HT-29 (cell line): ENCODE results near the gene HIPK4. TPM values are rescaled to one million over a fixed set of nuclear protein-coding genes. Genes with fewer than 3 reads are reported as not detected.
"Not testable (repeated sequence)": the region's sequence is repeated elsewhere in the genome, so short reads cannot be mapped to it uniquely, and the experiment has no call there.

ENCODE experiments used
- DNase-seq: peaks from one replicate; pipeline ENCODE4 v3.0.0-alpha.2; 2015; ENCODE audit warnings: low spot score
- total RNA-seq: library from RNA; depleted of rRNA; stranded (reverse); fragments of >200 nt; shearing (Covaris generic); gene quantifications from 2 replicates; pipeline ENCODE4 v1.2.3, GENCODE V29; 2014

HIPK4 gene
- total RNA-seq, 1 experiment from 2014 or later, result not detected

GRCh38 chr19:40417643-40417981 is 27.6 kb upstream of the HIPK4 start:
- no peak for DNase-seq

GRCh38 chr19:40416918-40417642 is 27.1 kb upstream of the HIPK4 start:
- DNase-seq, result peak; percentile 56

GRCh38 chr19:40415768-40416167 is 25.8 kb upstream of the HIPK4 start:
- DNase-seq, result no peak

GRCh38 chr19:40414542-40415535 is 24.9 kb upstream of the HIPK4 start:
- DNase-seq, result no peak

DNA sequence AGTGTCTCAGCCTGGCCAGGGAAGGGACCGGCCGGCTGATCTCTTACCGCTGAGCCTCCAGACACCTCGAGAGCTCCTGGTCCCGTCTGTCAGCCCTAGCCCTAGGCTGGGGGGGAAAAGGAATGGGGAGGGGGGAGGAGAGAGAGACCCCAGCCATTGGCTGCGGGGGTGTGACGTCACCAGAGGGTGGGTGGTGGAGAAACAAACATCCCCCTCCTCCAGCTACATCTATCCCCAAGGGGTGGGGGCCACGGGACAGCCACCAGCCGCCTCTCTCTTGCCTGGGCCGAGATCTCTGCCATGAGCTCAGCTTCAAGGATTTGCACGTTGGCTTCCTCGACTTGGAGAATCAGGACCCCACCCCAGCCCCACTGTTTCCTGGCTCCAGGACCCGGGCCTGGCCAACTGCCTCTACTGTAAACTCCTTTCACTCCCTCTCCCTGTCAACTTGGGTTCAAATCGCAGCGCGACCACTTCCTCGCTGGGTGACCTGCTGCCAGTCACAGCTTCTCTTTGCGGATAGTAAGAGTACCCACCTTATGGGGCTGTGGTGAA is 23.4 kb upstream of the HIPK4 start, which contains the start of gene PRX:
TSS of gene PRX (minus strand) at position 88 of the 555 bp plus-strand sequence. CDS start 5,446 bp downstream, outside the sequence.
- DNase-seq, result no peak

DNA sequence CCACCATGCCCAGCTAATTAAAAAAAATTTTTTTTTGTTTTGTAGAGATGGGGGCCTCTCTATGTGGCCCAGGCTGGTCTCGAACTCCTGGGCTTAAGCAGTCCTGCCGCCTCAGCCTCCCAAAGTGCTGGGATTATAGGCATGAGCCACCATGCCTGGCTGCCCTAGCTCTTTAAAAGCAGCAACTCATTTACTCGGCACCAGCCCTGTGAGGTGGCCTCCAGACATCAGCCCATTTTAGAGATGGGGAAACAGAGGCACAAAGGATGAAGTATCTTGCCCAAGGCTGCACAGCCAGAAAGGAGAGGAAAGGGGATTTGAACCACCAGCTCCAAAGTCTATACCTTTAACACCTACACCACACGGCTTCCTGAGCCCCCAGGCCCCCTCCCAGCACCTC is 22.9 kb upstream of the HIPK4 start:
- no peak for DNase-seq

DNA sequence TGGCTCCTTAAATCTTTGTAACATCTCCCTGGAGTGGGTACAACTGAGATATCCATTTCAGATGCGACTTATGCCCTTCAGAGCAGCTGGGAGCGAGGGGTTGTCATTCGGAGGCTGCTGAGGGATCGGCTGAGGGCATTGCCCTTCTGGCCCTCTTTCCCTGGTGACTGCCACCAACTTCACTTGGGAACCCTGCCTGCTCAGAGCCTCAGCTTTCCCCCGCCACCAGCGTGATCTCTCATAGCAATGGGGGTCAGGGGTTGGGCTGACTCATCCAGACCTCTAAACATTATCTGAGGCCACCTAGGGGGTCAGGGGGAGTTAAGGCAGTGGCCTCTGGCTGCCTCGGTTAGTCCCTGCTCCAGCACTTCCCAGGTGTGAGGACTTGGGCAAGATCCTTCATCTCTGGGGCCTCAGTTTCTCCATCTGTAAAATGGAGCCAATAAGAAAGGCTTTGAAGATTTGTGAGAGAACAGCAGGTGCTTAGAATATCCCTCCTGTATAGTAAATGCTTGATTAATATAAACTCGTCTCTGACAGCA is 22.0 kb upstream of the HIPK4 start:
- DNase-seq, result no peak

GRCh38 chr19:40411125-40411842 is 21.3 kb upstream of the HIPK4 start:
- no peak for DNase-seq

DNA sequence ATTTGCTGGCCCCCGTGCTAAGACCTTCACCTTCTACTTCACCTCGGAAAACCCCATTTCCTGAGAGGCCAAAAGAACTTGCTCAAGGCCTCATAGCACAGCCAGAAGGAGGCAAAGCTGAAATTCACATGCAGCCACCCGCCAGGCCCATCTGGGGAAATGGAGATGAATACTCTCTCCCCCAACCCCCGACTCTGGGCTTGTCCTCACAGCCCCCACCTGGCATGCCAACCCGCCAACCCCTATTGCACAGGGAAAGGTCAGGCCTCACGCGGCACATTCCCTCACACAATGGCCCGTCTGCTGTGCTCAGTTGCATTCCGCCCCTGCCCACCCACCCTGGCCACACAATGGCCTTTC is 20.0 kb upstream of the HIPK4 start:
- no peak for DNase-seq

- not testable (repeated sequence) for DNase-seq
These were observed 18.6 kb upstream of the HIPK4 start for GRCh38 chr19:40408598-40408925.

GRCh38 chr19:40407714-40408597 is 18.0 kb upstream of the HIPK4 start:
- no peak for DNase-seq

DNA sequence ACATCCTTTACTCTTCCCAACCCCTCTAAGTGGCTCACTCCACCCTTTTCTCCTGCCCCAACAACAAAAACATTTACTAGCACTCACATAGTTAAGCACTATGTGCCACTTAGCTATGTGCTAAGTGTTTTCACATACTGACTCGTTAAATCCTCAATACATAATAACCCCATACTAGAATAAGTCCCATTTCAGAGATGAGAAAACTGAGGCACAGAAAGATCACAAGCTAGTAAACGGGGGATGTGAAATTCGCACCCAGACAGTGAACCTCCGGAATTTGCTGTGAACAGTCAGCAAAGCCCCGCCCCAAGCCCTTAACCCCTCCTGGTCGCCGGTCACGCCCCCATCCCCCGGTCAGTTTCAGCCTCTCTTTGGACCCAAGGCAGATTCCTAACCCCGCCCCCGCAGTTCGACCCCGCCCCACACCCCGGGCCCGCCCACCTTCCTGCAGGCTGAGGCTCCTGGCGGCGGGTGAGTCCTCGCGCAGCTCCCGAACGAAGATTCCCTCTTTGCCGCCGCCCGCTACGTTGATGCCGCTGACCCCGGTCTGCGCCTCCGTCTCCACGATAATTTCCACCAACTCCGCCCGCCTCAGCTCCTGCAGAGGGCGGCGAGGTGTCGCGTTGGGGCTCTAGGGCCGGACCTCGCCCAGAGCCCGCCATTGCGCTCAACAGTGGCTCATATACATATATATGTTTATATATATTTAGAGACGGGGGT is 13.4 kb upstream of the HIPK4 start:
- DNase-seq, result peak; percentile 85

DNA sequence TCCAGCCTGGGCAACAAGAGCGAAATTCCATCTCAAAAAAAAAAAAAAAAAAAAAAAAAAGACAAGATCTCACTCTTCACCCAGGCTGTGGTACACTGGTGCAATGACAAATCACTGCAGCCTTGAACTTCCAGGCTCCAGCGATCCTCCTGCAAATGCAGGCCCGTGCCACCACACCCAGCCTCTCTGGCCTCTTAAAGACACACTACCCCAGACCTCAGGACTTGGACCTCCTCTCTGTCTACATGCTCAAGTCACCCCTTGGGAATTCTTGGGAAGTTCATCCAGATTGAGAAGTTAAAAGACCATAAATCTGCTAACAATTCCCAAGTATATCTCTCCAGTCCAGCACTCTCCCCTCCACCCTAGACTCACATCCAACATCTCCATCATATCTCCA is 10.6 kb upstream of the HIPK4 start:
- no peak for DNase-seq

GRCh38 chr19:40398417-40399131 is 8.6 kb upstream of the HIPK4 start:
- no peak for DNase-seq

DNA sequence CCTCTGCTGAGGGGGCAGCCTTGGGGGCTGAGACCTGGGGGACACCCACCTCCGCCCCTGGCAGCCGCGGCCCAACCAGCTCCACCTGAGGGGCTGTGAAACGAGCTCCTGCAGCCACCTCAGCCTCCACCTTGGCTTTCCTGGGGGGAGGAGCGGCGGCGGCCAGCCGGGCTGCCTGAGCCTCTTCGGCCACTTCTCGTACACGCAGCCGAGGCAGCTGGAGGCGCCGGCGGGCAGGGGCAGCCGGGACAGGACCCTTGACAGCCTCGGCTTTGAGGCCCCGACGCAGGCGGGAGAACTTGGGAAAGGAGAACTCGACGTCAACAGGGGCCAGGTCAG is 7.6 kb upstream of the HIPK4 start:
- DNase-seq, result no peak

- no peak for DNase-seq
These were observed 7.0 kb upstream of the HIPK4 start for GRCh38 chr19:40396886-40397567.

GRCh38 chr19:40395956-40396355 is 6.0 kb upstream of the HIPK4 start:
- DNase-seq, result no peak

GRCh38 chr19:40394816-40395210 is 4.8 kb upstream of the HIPK4 start:
- DNase-seq, result no peak
